Stomach (tissue), 9 donors: Measurements from ENCODE around the gene RSBN1L. TPM values are rescaled to one million over a fixed set of nuclear protein-coding genes. Genes with fewer than 3 reads are reported as not detected.

ENCODE experiments used
- DNase-seq, 2 donors: peaks; one replicate each; pipeline versions ENCODE4 v3.0.0 to v3.0.0-alpha.2; 2013 to 2019
- H3K27ac ChIP-seq, 5 donors: fragments of 200-600 bp in 4 of 5; sonication (generic) in 4 of 5; one replicate each; pipeline ENCODE4 v1.5.1; 2013 to 2019; ENCODE audit warnings: mild to moderate bottlenecking in 1 of 5, moderate library complexity in 1 of 5
- H3K27me3 ChIP-seq, 3 donors: fragments of 200-600 bp; sonication (generic); one replicate each; pipeline ENCODE4 v1.5.1; 2017 to 2019; ENCODE audit warnings: mixed run types in 1 of 3
- H3K36me3 ChIP-seq, 4 donors: fragments of 200-600 bp; sonication (generic); 1 replicate in 3 of 4; 2 replicates in 1 of 4; pipeline ENCODE4 v1.5.1; 2016 to 2019
- H3K4me1 ChIP-seq, 4 donors: fragments of 200-600 bp; sonication (generic); one replicate each; pipeline ENCODE4 v1.5.1; 2016 to 2019
- H3K4me3 ChIP-seq, 4 donors: fragments of 200-600 bp; sonication (generic) in 3 of 4; one replicate each; pipeline ENCODE4 v1.5.1; 2016 to 2019; ENCODE audit warnings: mild to moderate bottlenecking in 1 of 4
- H3K9me3 ChIP-seq, 4 donors: fragments of 200-600 bp; sonication (generic); one replicate each; pipeline ENCODE4 v1.5.1; 2016 to 2019
- EP300 ChIP-seq: sonication (generic); formaldehyde crosslinking; IDR thresholded peaks from one replicate; pipeline ENCODE4 v1.6.1; 2017; ENCODE audit warnings: antibody characterized with exemption
- POLR2A ChIP-seq, 4 donors: fragments of 450-650 bp; IDR thresholded peaks; one replicate each; pipeline ENCODE4 v1.6.1; 2016; ENCODE audit warnings: antibody characterized with exemption in 4 of 4, control low read depth in 2 of 4, mild to moderate bottlenecking in 1 of 4, moderate library complexity in 1 of 4
- POLR2AphosphoS5 ChIP-seq, 3 donors: sonication (generic); formaldehyde crosslinking; IDR thresholded peaks; one replicate each; pipeline ENCODE4 v1.6.1; 2016; ENCODE audit warnings: antibody characterized with exemption in 3 of 3
- WGBS, 5 donors: extraction: QIAGEN DNeasy Blood & Tissue Kit in 3 of 5; methylation state at CpG; one replicate each; pipeline versions ENCODE4 v1.1.5 to v1.1.7; 2013 to 2018; 5-methylcytosine and 5-hydroxymethylcytosine counted together
- intact Hi-C: fragments of 100-400 bp; cut with DNase I; formaldehyde crosslinking; loops from one replicate; pipeline ENCODE4 v1.15.1; 2023; ENCODE audit warnings: low total_unique reads
- polyA plus RNA-seq, 3 donors: library from polyadenylated mRNA; stranded (reverse); fragments of 200-250 nt; gene quantifications; one replicate each; pipeline ENCODE4 v1.2.3, GENCODE V29; 2013
- total RNA-seq, 5 donors: library from RNA; depleted of rRNA; stranded (reverse); fragments of >200 nt; gene quantifications; one replicate each; pipeline versions ENCODE4 v1.1.0 to v1.2.3, GENCODE V29; 2014 to 2016
- TF ChIP-seq, protein P1 (sequence below), 7 experiments: fragments of 450-650 bp in 4 of 7; fragments of 200-600 bp in 3 of 7; sonication (generic) in 3 of 7; IDR thresholded peaks; one replicate each; pipeline ENCODE4 v1.5.1; 2016 to 2019; ENCODE audit warnings: antibody characterized with exemption in 7 of 7, control low read depth in 2 of 7, mild to moderate bottlenecking in 1 of 7
- donor health status: healthy with polysubstance abuse.
- donor health status: Bipolar disorder and iron deficiency.
- donor health status: healthy.

Gene RSBN1L
- total and polyA plus RNA-seq, 8 donors = 4.2 to 68.3 (median 11.6) TPM

- H3K36me3 ChIP-seq = peaks cover 0 to 29% (median 18%) of the 10 kb centered on the region in 4 donors
- intact Hi-C loops = no loop called here
- H3K27me3 ChIP-seq = no peaks in the 10 kb centered on the region
- no peaks in the 10 kb centered on the region for H3K9me3 ChIP-seq
- peak overlapping the region in 1 of 4 donors; percentile 6 for H3K4me3 ChIP-seq
- TF ChIP-seq POLR2AphosphoS5 (IDR thresholded peaks at IDR 0.05) (peak in 1 of 3 donors; percentile 42), POLR2A (IDR thresholded peaks at IDR 0.05) (no peak)
- DNase-seq = no peak
- peaks cover 57 to 86% (median 61%) of the 10 kb centered on the region in 4 donors for H3K4me1 ChIP-seq
- WGBS, 5 donors = 49 to 69% (median 67%) methylated on average over 1 of the region's 1 CpG
- peak overlapping the region in 4 of 5 donors; percentile 53 to 71 (median 68) for H3K27ac ChIP-seq
These were observed 9.0 kb upstream of the RSBN1L start for GRCh38 chr7:77687100-77687746.

- TF ChIP-seq POLR2A (IDR thresholded peaks at IDR 0.05) = no peak
- no peak for TF ChIP-seq POLR2AphosphoS5 (IDR thresholded peaks at IDR 0.05)
- TF ChIP-seq, protein P1, sequence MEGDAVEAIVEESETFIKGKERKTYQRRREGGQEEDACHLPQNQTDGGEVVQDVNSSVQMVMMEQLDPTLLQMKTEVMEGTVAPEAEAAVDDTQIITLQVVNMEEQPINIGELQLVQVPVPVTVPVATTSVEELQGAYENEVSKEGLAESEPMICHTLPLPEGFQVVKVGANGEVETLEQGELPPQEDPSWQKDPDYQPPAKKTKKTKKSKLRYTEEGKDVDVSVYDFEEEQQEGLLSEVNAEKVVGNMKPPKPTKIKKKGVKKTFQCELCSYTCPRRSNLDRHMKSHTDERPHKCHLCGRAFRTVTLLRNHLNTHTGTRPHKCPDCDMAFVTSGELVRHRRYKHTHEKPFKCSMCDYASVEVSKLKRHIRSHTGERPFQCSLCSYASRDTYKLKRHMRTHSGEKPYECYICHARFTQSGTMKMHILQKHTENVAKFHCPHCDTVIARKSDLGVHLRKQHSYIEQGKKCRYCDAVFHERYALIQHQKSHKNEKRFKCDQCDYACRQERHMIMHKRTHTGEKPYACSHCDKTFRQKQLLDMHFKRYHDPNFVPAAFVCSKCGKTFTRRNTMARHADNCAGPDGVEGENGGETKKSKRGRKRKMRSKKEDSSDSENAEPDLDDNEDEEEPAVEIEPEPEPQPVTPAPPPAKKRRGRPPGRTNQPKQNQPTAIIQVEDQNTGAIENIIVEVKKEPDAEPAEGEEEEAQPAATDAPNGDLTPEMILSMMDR (IDR thresholded peaks at IDR 0.05) = no peak
- no peak for TF ChIP-seq EP300
- intact Hi-C loops = no loop called here
- WGBS, 5 donors = 54 to 86% (median 68%) methylated on average over 1 of the region's 1 CpG
- Histone ChIP-seq H3K27me3 (no peaks in the 10 kb centered on the region), H3K27ac (peak overlapping the region; percentile 53 to 82 (median 71)), H3K4me3 (no peak overlapping the region), H3K4me1 (peaks cover 59 to 92% (median 64%) of the 10 kb centered on the region in 4 donors), H3K9me3 (no peaks in the 10 kb centered on the region), H3K36me3 (peaks cover 0 to 24% (median 13%) of the 10 kb centered on the region in 4 donors)
- DNase-seq = no peak
These were observed 8.5 kb upstream of the RSBN1L start for GRCh38 chr7:77687747-77688144.

- Histone ChIP-seq H3K27me3 (no peaks in the 10 kb centered on the region), H3K9me3 (no peaks in the 10 kb centered on the region), H3K4me3 (no peak overlapping the region), H3K36me3 (peaks cover 0 to 10% (median 2%) of the 10 kb centered on the region in 4 donors), H3K4me1 (peaks cover 63 to 97% (median 74%) of the 10 kb centered on the region in 4 donors), H3K27ac (peak overlapping the region in 4 of 5 donors; percentile 18 to 96 (median 35))
- no peak for TF ChIP-seq POLR2AphosphoS5 (IDR thresholded peaks at IDR 0.05)
- TF ChIP-seq, protein P1 (IDR thresholded peaks at IDR 0.05) = no peak
- TF ChIP-seq EP300 = no peak
- no peak for TF ChIP-seq POLR2A (IDR thresholded peaks at IDR 0.05)
- intact Hi-C loops = no loop called here
- no peak for DNase-seq
- 33 to 48% (median 47%) methylated on average over 8 of the region's 8 CpGs for WGBS, 5 donors
These were observed 6.0 kb upstream of the RSBN1L start for GRCh38 chr7:77690289-77690688.

- Histone ChIP-seq H3K27ac (peak overlapping the region; percentile 17 to 99 (median 71)), H3K4me3 (no peak overlapping the region), H3K9me3 (no peaks in the 10 kb centered on the region), H3K27me3 (no peaks in the 10 kb centered on the region), H3K4me1 (peaks cover 49 to 82% (median 61%) of the 10 kb centered on the region in 4 donors), H3K36me3 (peaks cover 0 to 10% (median 2%) of the 10 kb centered on the region in 4 donors)
- WGBS, 5 donors = 46 to 72% (median 54%) methylated on average over 10 of the region's 10 CpGs
- TF ChIP-seq, protein P1 (IDR thresholded peaks at IDR 0.05) = no peak
- peak in 2 of 3 donors; percentile 58 to 78 for TF ChIP-seq POLR2AphosphoS5 (IDR thresholded peaks at IDR 0.05)
- DNase-seq = peak; percentile 60 to 61
- intact Hi-C loops = no loop called here
These were observed 4.3 kb upstream of the RSBN1L start for GRCh38 chr7:77691892-77692491.
